K562 (cell line): ENCODE data around the gene INPP5D.

Source experiments
- ATF1 ChIP-seq, 2 experiments: fragments of 450-650 bp in 1 of 2; IDR thresholded peaks; 2 replicates each; pipeline ENCODE4 v1.6.1; 2016; ENCODE audit warnings: missing compliant biosample characterization in 1 of 2, missing genetic modification characterization in 1 of 2
- BRF1 ChIP-seq: IDR thresholded peaks from 3 replicates; pipeline ENCODE4 v1.6.1; 2011; ENCODE audit warnings: borderline replicate concordance, mild to moderate bottlenecking; ENCODE audit not compliant: insufficient read length; ENCODE audit errors: extremely low read depth
- CTCF ChIP-seq, 3 experiments: IDR thresholded peaks in 2 of 3; conservative IDR thresholded peaks in 1 of 3; 2 replicates each; pipeline ENCODE4 v1.5.1; 2011 to 2012; ENCODE audit warnings: low read length in 3 of 3, mild to moderate bottlenecking in 3 of 3, control low read depth in 2 of 3, improper control_type of control experiment in 1 of 3, inconsistent platforms in 1 of 3, low read depth in 1 of 3, mixed read lengths in 1 of 3, moderate library complexity in 1 of 3; ENCODE audit not compliant: insufficient read depth in 2 of 3
- FOXA1 ChIP-seq: fragments of 450-650 bp; IDR thresholded peaks from 2 replicates; pipeline ENCODE4 v1.6.1; 2016; ENCODE audit warnings: mild to moderate bottlenecking, borderline replicate concordance
- GATA2 ChIP-seq: sonication (generic); formaldehyde crosslinking; IDR thresholded peaks from 2 replicates; pipeline ENCODE4 v1.4.0; 2020; ENCODE audit warnings: mild to moderate bottlenecking, missing genetic modification reagents
- HNRNPK ChIP-seq: fragments of 200-400 bp; formaldehyde crosslinking; IDR thresholded peaks from one replicate; pipeline ENCODE4 v1.6.1; 2018; ENCODE audit warnings: mild to moderate bottlenecking, low read depth, low read length; ENCODE audit not compliant: poor library complexity, severe bottlenecking
- JUND ChIP-seq, 2 experiments: IDR thresholded peaks; 2 replicates in 1 of 2; 3 replicates in 1 of 2; pipeline ENCODE4 v1.6.1; 2011; ENCODE audit warnings: borderline replicate concordance in 2 of 2, low read depth in 2 of 2, low read length in 2 of 2, improper control_type of control experiment in 1 of 2, missing biosample characterization in 1 of 2, missing genetic modification characterization in 1 of 2, missing genetic modification reagents in 1 of 2
- KLF16 ChIP-seq: IDR thresholded peaks from 2 replicates; pipeline ENCODE4 v1.6.1; 2016; ENCODE audit warnings: antibody characterized with exemption
- NRF1 ChIP-seq, 2 experiments: fragments of 450-650 bp; IDR thresholded peaks in 1 of 2; conservative IDR thresholded peaks in 1 of 2; 2 replicates each; pipeline ENCODE4 v1.6.1; 2014; ENCODE audit warnings: mild to moderate bottlenecking in 2 of 2
- TEAD4 ChIP-seq, 2 experiments: sonication (generic) in 1 of 2; formaldehyde crosslinking in 1 of 2; IDR thresholded peaks; 2 replicates each; pipeline versions ENCODE4 v1.6.1 to v1.8.0; 2012 to 2022; ENCODE audit warnings: borderline replicate concordance in 1 of 2, inconsistent platforms in 1 of 2, low read length in 1 of 2, mild to moderate bottlenecking in 1 of 2, missing genetic modification reagents in 1 of 2
- ZNF274 ChIP-seq: IDR thresholded peaks from 2 replicates; pipeline ENCODE4 v1.6.1; 2011; ENCODE audit warnings: low read depth, mild to moderate bottlenecking, low read length, moderate library complexity, borderline replicate concordance

DNA sequence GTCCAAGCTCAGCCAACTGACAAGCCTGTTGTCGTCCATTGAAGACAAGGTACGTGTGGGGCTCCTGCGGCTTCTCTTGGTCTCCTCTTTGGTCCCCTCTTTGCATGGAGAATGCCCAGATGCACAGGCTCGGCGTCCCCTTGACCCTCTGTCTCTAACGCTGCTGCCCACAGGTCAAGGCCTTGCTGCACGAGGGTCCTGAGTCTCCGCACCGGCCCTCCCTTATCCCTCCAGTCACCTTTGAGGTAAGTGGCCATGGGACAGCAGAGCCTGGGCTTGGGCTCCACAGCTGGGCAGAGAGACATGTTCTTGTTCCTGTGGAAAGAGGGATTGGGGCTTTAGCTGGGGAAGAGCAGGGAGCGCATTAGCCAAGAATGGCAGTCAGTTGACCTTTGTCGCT, 86.1 kb downstream of the INPP5D start:
- TF ChIP-seq KLF16 (no peak), BRF1 (no peak), NRF1 (conservative IDR thresholded peaks at IDR 0.05 in 1 of 2, IDR thresholded peaks at IDR 0.05 in 1 of 2) (no peak), CTCF (IDR thresholded peaks at IDR 0.05 in 2 of 3, conservative IDR thresholded peaks at IDR 0.05 in 1 of 3; ENCODE audit: insufficient read depth in 2 of 3, low read depth in 1 of 3, low read length in 3 of 3) (no peak), ATF1 (CRISPR knock-in tag; IDR thresholded peaks at IDR 0.05) (no peak), ATF1 (tag; IDR thresholded peaks at IDR 0.05) (no peak), FOXA1 (no peak), ZNF274 (no peak), GATA2 (CRISPR knock-in tag) (no peak), JUND (IDR thresholded peaks at IDR 0.05; ENCODE audit: borderline replicate concordance, low read depth, low read length) (no peak), JUND (tag; IDR thresholded peaks at IDR 0.05; ENCODE audit: borderline replicate concordance, low read depth, low read length) (no peak), HNRNPK (no peak), TEAD4 (IDR thresholded peaks at IDR 0.05; ENCODE audit: low read length) (no peak), TEAD4 (CRISPR knock-in tag; IDR thresholded peaks at IDR 0.05; ENCODE audit: borderline replicate concordance) (no peak)
